Thyroid gland (tissue), 4 donors: Measurements from ENCODE around the gene HOXD10. TPM values are rescaled to one million over a fixed set of nuclear protein-coding genes. Genes with fewer than 3 reads are reported as not detected.

Source experiments
- DNase-seq, 2 donors: peaks; one replicate each; pipeline ENCODE4 v3.0.0-alpha.2; 2019
- H3K27ac ChIP-seq, 3 donors: fragments of 200-600 bp; sonication (generic); 1 replicate in 2 of 3; 2 replicates in 1 of 3; pipeline ENCODE4 v1.5.1; 2016 to 2019; ENCODE audit warnings: mild to moderate bottlenecking in 1 of 3, moderate library complexity in 1 of 3
- H3K27me3 ChIP-seq: fragments of 200-600 bp; sonication (generic); one replicate; pipeline ENCODE4 v1.5.1; 2019
- H3K36me3 ChIP-seq, 2 donors: fragments of 200-600 bp; sonication (generic); one replicate each; pipeline ENCODE4 v1.5.1; 2016 to 2019
- H3K4me1 ChIP-seq, 2 donors: fragments of 200-600 bp; sonication (generic); one replicate each; pipeline ENCODE4 v1.5.1; 2017 to 2019
- H3K4me3 ChIP-seq, 3 donors: fragments of 200-600 bp; sonication (generic); replicated peaks in 1 of 3; 1 replicate in 2 of 3; 2 replicates in 1 of 3; pipeline ENCODE4 v1.5.1; 2016; ENCODE audit warnings: mild to moderate bottlenecking in 1 of 3
- H3K9me3 ChIP-seq: fragments of 200-600 bp; sonication (generic); one replicate; pipeline ENCODE4 v1.5.1; 2017
- CTCF ChIP-seq, 6 experiments: fragments of 200-600 bp in 3 of 6; fragments of 450-650 bp in 3 of 6; sonication (generic) in 3 of 6; IDR thresholded peaks; one replicate each; pipeline ENCODE4 v1.5.1; 2016 to 2019; ENCODE audit warnings: antibody characterized with exemption in 6 of 6, mild to moderate bottlenecking in 2 of 6, inconsistent platforms in 1 of 6, moderate library complexity in 1 of 6
- POLR2A ChIP-seq, 2 donors: fragments of 450-650 bp; IDR thresholded peaks; one replicate each; pipeline ENCODE4 v1.6.1; 2017; ENCODE audit warnings: antibody characterized with exemption in 2 of 2, mild to moderate bottlenecking in 2 of 2, moderate library complexity in 1 of 2
- WGBS, 2 donors: methylation state at CpG; one replicate each; pipeline ENCODE4 v1.1.5; 2017; 5-methylcytosine and 5-hydroxymethylcytosine counted together
- intact Hi-C: fragments of 100-400 bp; cut with DNase I; formaldehyde crosslinking; loops from one replicate; pipeline ENCODE4 v1.15.1; 2023
- total RNA-seq, 4 donors: library from RNA; depleted of rRNA; stranded (reverse); fragments of >200 nt; gene quantifications; one replicate each; pipeline ENCODE4 v1.2.3, GENCODE V29; 2016

The HOXD10 gene
- total RNA-seq, 4 donors from 2014 or later: 0.33 to 0.54 TPM; not detected in 2

GRCh38 chr2:176105078-176105729 is 11.4 kb upstream of the HOXD10 start:
- Histone ChIP-seq H3K4me3 (no peak overlapping the region), H3K27ac (no peak overlapping the region), H3K36me3 (no peaks in the 10 kb centered on the region), H3K27me3 (peaks cover 76% of the 10 kb centered on the region), H3K4me1 (peaks cover 10 to 33% of the 10 kb centered on the region in 2 donors), H3K9me3 (no peaks in the 10 kb centered on the region)
- intact Hi-C loops: no loop called here
- WGBS, 2 donors: 4 to 6% methylated on average over 25 of the region's 25 CpGs
- no peak for TF ChIP-seq POLR2A (IDR thresholded peaks at IDR 0.05)
- no peak for TF ChIP-seq CTCF (IDR thresholded peaks at IDR 0.05)
- no peak for DNase-seq

- DNase-seq: no peak
- H3K4me1 ChIP-seq: peaks cover 10 to 33% of the 10 kb centered on the region in 2 donors
- intact Hi-C loops: no loop called here
- TF ChIP-seq CTCF (IDR thresholded peaks at IDR 0.05): no peak
- TF ChIP-seq POLR2A (IDR thresholded peaks at IDR 0.05): no peak
- H3K27me3 ChIP-seq: peaks cover 75% of the 10 kb centered on the region
- WGBS, 2 donors: 5 to 12% methylated on average over 22 to 24 of the region's 25 CpGs
- H3K9me3 ChIP-seq: no peaks in the 10 kb centered on the region
- no peaks in the 10 kb centered on the region for H3K36me3 ChIP-seq
- H3K4me3 ChIP-seq: no peak overlapping the region
- H3K27ac ChIP-seq: no peak overlapping the region
Measured at GRCh38 chr2:176105730-176106580, 10.6 kb upstream of the HOXD10 start.

DNA sequence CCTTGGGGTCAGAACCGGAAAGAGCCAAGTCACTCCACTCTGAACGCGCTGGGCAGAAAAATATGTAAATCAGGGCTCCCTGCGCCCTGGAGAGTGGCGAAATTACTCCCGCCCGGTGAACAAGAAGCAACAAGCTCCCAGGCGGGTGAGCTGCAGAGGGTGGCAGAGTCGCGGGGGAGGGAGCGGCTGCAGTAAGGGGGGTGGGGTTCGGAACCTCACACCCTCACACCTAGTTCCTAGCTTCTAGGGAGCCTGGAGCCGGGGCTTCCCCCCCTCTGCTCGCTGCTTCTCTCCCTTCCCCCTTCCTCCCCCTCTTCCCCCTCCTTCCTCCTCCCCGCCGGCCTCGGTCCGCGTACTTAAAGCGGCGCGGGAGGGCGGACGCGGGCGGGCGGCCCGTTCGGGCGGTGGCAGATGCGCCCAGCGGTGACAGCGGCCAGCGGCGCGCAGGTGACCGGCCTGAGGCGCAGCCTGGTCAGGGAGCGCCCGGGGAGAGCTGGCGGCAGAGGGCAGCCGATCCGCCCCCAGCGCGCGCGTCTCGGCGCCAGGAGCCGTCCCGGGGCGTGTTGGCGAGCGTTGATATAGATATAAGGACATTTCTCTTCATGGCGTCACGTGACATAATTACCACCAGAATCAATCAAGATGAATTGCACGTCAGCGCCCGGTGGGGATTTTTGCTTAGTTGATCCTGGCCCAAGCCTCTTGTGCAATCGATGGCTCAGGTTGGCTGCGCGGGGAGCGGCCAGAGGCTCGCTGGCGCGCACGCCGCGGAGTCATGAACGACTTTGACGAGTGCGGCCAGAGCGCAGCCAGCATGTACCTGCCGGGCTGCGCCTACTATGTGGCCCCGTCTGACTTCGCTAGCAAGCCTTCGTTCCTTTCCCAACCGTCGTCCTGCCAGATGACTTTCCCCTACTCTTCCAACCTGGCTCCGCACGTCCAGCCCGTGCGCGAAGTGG is 9.7 kb upstream of the HOXD10 start, which contains the start of gene HOXD11:
TSS of gene HOXD11 (plus strand) at position 700 of the 959 bp plus-strand sequence. CDS start at position 776, 76 bp downstream.
- no peak for TF ChIP-seq POLR2A (IDR thresholded peaks at IDR 0.05)
- Histone ChIP-seq H3K4me3 (peak within 1 kb of the TSS in 1 of 3 donors; percentile 9), H3K4me1 (peaks cover 10 to 33% of the 10 kb centered on the region in 2 donors), H3K27me3 (peaks cover 74% of the 10 kb centered on the region), H3K9me3 (no peaks in the 10 kb centered on the region), H3K27ac (no peak within 1 kb of the TSS), H3K36me3 (no peaks in the 10 kb centered on the region)
- intact Hi-C loops: no loop called here
- 2 to 3% methylated on average over 37 to 48 of the region's 85 CpGs for WGBS, 2 donors
- peak in 1 of 2 donors; percentile 35 for DNase-seq

DNA sequence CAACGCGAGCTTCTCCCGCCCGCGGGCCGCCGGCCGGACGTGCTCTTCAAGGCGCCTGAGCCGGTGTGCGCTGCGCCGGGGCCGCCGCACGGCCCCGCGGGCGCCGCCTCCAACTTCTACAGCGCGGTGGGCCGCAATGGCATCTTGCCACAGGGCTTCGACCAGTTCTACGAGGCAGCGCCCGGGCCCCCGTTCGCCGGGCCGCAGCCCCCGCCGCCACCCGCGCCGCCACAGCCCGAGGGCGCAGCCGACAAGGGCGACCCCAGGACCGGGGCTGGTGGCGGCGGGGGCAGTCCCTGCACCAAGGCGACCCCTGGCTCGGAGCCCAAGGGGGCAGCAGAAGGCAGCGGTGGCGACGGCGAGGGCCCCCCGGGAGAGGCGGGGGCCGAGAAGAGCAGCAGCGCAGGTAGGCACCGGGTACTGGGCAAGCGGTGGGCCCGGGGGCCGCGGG is 8.8 kb upstream of the HOXD10 start:
- H3K4me3 ChIP-seq: no peak overlapping the region
- no peak for TF ChIP-seq POLR2A (IDR thresholded peaks at IDR 0.05)
- no peak for TF ChIP-seq CTCF (IDR thresholded peaks at IDR 0.05)
- intact Hi-C loops: no loop called here
- H3K27ac ChIP-seq: no peak overlapping the region
- no peaks in the 10 kb centered on the region for H3K9me3 ChIP-seq
- no peak for DNase-seq
- H3K36me3 ChIP-seq: no peaks in the 10 kb centered on the region
- peaks cover 10 to 33% of the 10 kb centered on the region in 2 donors for H3K4me1 ChIP-seq
- WGBS, 2 donors: 0% methylated on average over 5 to 8 of the region's 59 CpGs
- peaks cover 76% of the 10 kb centered on the region for H3K27me3 ChIP-seq
